NCI-H1417 (cell line): ENCODE measurements around the gene DMBX1.
A peak's percentile ranks its signal among the peaks of the same experiment; 100 is the strongest.

ENCODE experiments used
- DNase-seq, 3 experiments: peaks; one replicate each; lab custom pipeline; 2025; lab: John Stamatoyannopoulos, UW

DMBX1 gene

GRCh38 chr1:46503421-46503820 lies 13.8 kb downstream of the DMBX1 start:
- no peak for DNase-seq

- no peak for DNase-seq
Observed at GRCh38 chr1:46506470-46507219, 17.0 kb downstream of the DMBX1 start.

- no peak for DNase-seq
Observed at GRCh38 chr1:46508757-46509156, 19.1 kb downstream of the DMBX1 start.

GRCh38 chr1:46510341-46510997 lies 20.8 kb downstream of the DMBX1 start:
- no peak for DNase-seq

- no peak for DNase-seq
Observed at GRCh38 chr1:46510998-46511365, 21.3 kb downstream of the DMBX1 start.

- DNase-seq = no peak
Observed at GRCh38 chr1:46512135-46512791, 22.6 kb downstream of the DMBX1 start.

GRCh38 chr1:46512792-46513190 lies 23.2 kb downstream of the DMBX1 start:
- no peak for DNase-seq

- DNase-seq = no peak
Observed at GRCh38 chr1:46513536-46513935, 23.9 kb downstream of the DMBX1 start.

- DNase-seq = no peak
Observed at GRCh38 chr1:46515576-46515975, 25.9 kb downstream of the DMBX1 start.

- no peak for DNase-seq
Observed at GRCh38 chr1:46516200-46516950, 26.7 kb downstream of the DMBX1 start.

GRCh38 chr1:46517010-46517600 lies 27.5 kb downstream of the DMBX1 start:
- DNase-seq = peak; percentile 78 to 88 (median 79)

GRCh38 chr1:46517932-46518498 lies 28.4 kb downstream of the DMBX1 start:
- no peak for DNase-seq

- DNase-seq = no peak
Observed at GRCh38 chr1:46519209-46519608, 29.6 kb downstream of the DMBX1 start.

GRCh38 chr1:46520063-46520911 lies 30.7 kb downstream of the DMBX1 start:
- DNase-seq = peak in 1 of 3 experiments; percentile 38

- no peak for DNase-seq
Observed at GRCh38 chr1:46521414-46521813, 31.8 kb downstream of the DMBX1 start.

GRCh38 chr1:46522184-46522968 lies 32.7 kb downstream of the DMBX1 start:
- no peak for DNase-seq

GRCh38 chr1:46522969-46523320 lies 33.3 kb downstream of the DMBX1 start:
- no peak for DNase-seq

GRCh38 chr1:46523496-46524353 lies 34.1 kb downstream of the DMBX1 start:
- peak in 1 of 3 experiments; percentile 17 for DNase-seq

- no peak for DNase-seq
Observed at GRCh38 chr1:46524843-46525242, 35.2 kb downstream of the DMBX1 start.
